GM12878 (cell line): ENCODE data around the gene FN1. TPM values are rescaled to one million over a fixed set of nuclear protein-coding genes. Genes with fewer than 3 reads are reported as not detected.

ENCODE experiments used
- ATAC-seq: fragments of 200-7000 bp; cut with Tn5 transposase; 3 replicates; pipeline ENCODE4 v1.9.1; 2020; ENCODE audit warnings: mild to moderate bottlenecking, moderate library complexity
- BruUV-seq: library from RNA; stranded (reverse); fragments of 400-500 nt; replicated peaks from 2 replicates; lab custom pipeline; 2021; lab: Mats Ljungman, UMichigan
- CTCF ChIA-PET: fragments of 300-600 bp; sonication (Branson Sonifier 250); formaldehyde crosslinking; extraction: SDS; loops from one replicate; lab custom pipeline; 2021; ENCODE audit warnings: inconsistent platforms; lab: Yijun Ruan, JAX
- POLR2A ChIA-PET: fragments of 350-600 bp; formaldehyde crosslinking; extraction: SDS; loops from one replicate; lab custom pipeline; 2021; ENCODE audit warnings: inconsistent platforms; lab: Charles Lee
- RAD21 ChIA-PET: fragments of 300-600 bp; sonication (Branson Sonifier 250); formaldehyde crosslinking; loops from one replicate; lab custom pipeline; 2023; ENCODE audit warnings: antibody characterized with exemption; ENCODE audit not compliant: unreplicated experiment; lab: Charles Lee
- SMC1A ChIA-PET: fragments of 300-600 bp; sonication (Branson Sonifier 250); formaldehyde crosslinking; loops from one replicate; lab custom pipeline; 2023; ENCODE audit not compliant: unreplicated experiment, uncharacterized antibody; lab: Charles Lee
- DNase-seq: peaks from one replicate; pipeline ENCODE4 v3.0.0-alpha.2; 2011; ENCODE audit warnings: low read depth, low spot score
- FAIRE-seq: peaks from 3 replicates; lab custom pipeline; 2011; peaks lifted over from hg19 to GRCh38; lab: Jason Lieb, UNC
- H2AFZ ChIP-seq: 2 replicates; pipeline ENCODE4 v1.6.0; 2011; ENCODE audit warnings: low read depth, low read length, control low read depth; ENCODE audit not compliant: control insufficient read depth
- H3K27ac ChIP-seq: 2 replicates; pipeline ENCODE4 v1.5.1; 2011; ENCODE audit warnings: control low read depth; ENCODE audit not compliant: control insufficient read depth, insufficient read depth
- H3K27me3 ChIP-seq, 2 experiments: replicated peaks in 1 of 2; 2 replicates each; pipeline versions ENCODE4 v1.6.0 to v1.6.1; 2011; ENCODE audit warnings: low read length in 1 of 2; ENCODE audit not compliant: control insufficient read depth in 2 of 2, insufficient read depth in 2 of 2
- H3K36me3 ChIP-seq, 2 experiments: 2 replicates each; pipeline ENCODE4 v1.5.1; 2011; ENCODE audit warnings: low read length in 1 of 2; ENCODE audit not compliant: control insufficient read depth in 2 of 2, insufficient read depth in 2 of 2
- H3K4me1 ChIP-seq: 2 replicates; pipeline ENCODE4 v1.6.1; 2011; ENCODE audit warnings: mild to moderate bottlenecking, low read length, moderate library complexity, mixed read lengths; ENCODE audit not compliant: control insufficient read depth, insufficient read depth
- H3K4me2 ChIP-seq: 2 replicates; pipeline ENCODE4 v1.6.0; 2011; ENCODE audit warnings: control low read depth; ENCODE audit not compliant: control insufficient read depth, insufficient read depth
- H3K4me3 ChIP-seq: fragments of 200-600 bp; sonication (generic); 2 replicates; pipeline ENCODE4 v1.5.1; 2016
- H3K79me2 ChIP-seq: 2 replicates; pipeline ENCODE4 v1.6.0; 2011; ENCODE audit warnings: low read length; ENCODE audit not compliant: control insufficient read depth, insufficient read depth
- H3K9ac ChIP-seq: 2 replicates; pipeline ENCODE4 v1.8.0; 2011; ENCODE audit warnings: low read length, control low read depth, mixed read lengths; ENCODE audit not compliant: control insufficient read depth, insufficient read depth
- H3K9me3 ChIP-seq: replicated peaks from 3 replicates; pipeline ENCODE4 v1.5.1; 2011; ENCODE audit warnings: mild to moderate bottlenecking, low read length; ENCODE audit not compliant: control insufficient read depth, insufficient read depth
- H4K20me1 ChIP-seq: 2 replicates; pipeline ENCODE4 v1.6.0; 2011; ENCODE audit not compliant: control insufficient read depth, insufficient read depth
- ATF2 ChIP-seq: IDR thresholded peaks from 2 replicates; pipeline ENCODE4 v1.6.1; 2012; ENCODE audit warnings: low read length, inconsistent platforms
- BCLAF1 ChIP-seq: fragments of 450-650 bp; IDR thresholded peaks from 2 replicates; pipeline ENCODE4 v1.6.1; 2017; ENCODE audit warnings: antibody characterized with exemption, mild to moderate bottlenecking, moderate library complexity
- BHLHE40 ChIP-seq, 2 experiments: fragments of 450-650 bp in 1 of 2; IDR thresholded peaks; 2 replicates each; pipeline ENCODE4 v1.6.1; 2011 to 2017; ENCODE audit warnings: low read depth in 2 of 2, borderline replicate concordance in 1 of 2, improper control_type of control experiment in 1 of 2, low read length in 1 of 2, mild to moderate bottlenecking in 1 of 2
- CEBPB ChIP-seq, 2 experiments: fragments of 150-350 bp in 1 of 2; IDR thresholded peaks; 2 replicates each; pipeline ENCODE4 v1.6.1; 2012 to 2014; ENCODE audit warnings: low read depth in 2 of 2, low read length in 2 of 2, borderline replicate concordance in 1 of 2, inconsistent platforms in 1 of 2
- GABPA ChIP-seq: IDR thresholded peaks from 2 replicates; pipeline ENCODE4 v1.6.1; 2014; ENCODE audit warnings: antibody characterized with exemption, low read depth, mild to moderate bottlenecking, inconsistent platforms
- GATAD2B ChIP-seq: fragments of 450-650 bp; conservative IDR thresholded peaks from 2 replicates; pipeline ENCODE4 v1.6.1; 2017; ENCODE audit warnings: low read depth, mild to moderate bottlenecking, moderate library complexity
- HDGF ChIP-seq: fragments of 450-650 bp; IDR thresholded peaks from 2 replicates; pipeline ENCODE4 v1.6.1; 2016; ENCODE audit warnings: antibody characterized with exemption
- JUNB ChIP-seq: IDR thresholded peaks from 2 replicates; pipeline ENCODE4 v1.6.1; 2016; ENCODE audit warnings: antibody characterized with exemption, mild to moderate bottlenecking
- MEF2B ChIP-seq: fragments of 450-650 bp; IDR thresholded peaks from 2 replicates; pipeline ENCODE4 v1.6.1; 2018; ENCODE audit warnings: mild to moderate bottlenecking, moderate library complexity; ENCODE audit not compliant: partially characterized antibody, poor library complexity, severe bottlenecking
- NR2C2 ChIP-seq: IDR thresholded peaks from 2 replicates; pipeline ENCODE4 v1.6.1; 2011; ENCODE audit warnings: borderline replicate concordance, low read depth; ENCODE audit not compliant: control insufficient read depth, insufficient read length
- PKNOX1 ChIP-seq: fragments of 450-650 bp; IDR thresholded peaks from 2 replicates; pipeline ENCODE4 v1.6.1; 2016; ENCODE audit warnings: mild to moderate bottlenecking
- RBBP5 ChIP-seq: fragments of 200-600 bp; sonication (generic); conservative IDR thresholded peaks from 2 replicates; pipeline ENCODE4 v1.6.1; 2016
- SIN3A ChIP-seq: IDR thresholded peaks from 2 replicates; pipeline ENCODE4 v1.6.1; 2012; ENCODE audit warnings: low read depth, low read length, improper control_type of control experiment
- SUZ12 ChIP-seq: fragments of 200-600 bp; sonication (generic); IDR thresholded peaks from one replicate; pipeline ENCODE4 v1.6.1; 2018; ENCODE audit warnings: antibody characterized with exemption, mild to moderate bottlenecking; ENCODE audit not compliant: unreplicated experiment
- WGBS: methylation state at CpG from one replicate; pipeline ENCODE4 v1.1.6; 2016; ENCODE audit warnings: low lambda C conversion rate; ENCODE audit not compliant: insufficient replicate concordance, insufficient coverage; ENCODE audit errors: missing lambda C conversion rate; 5-methylcytosine and 5-hydroxymethylcytosine counted together
- in situ Hi-C: fragments of 300-500 bp; cut with MboI; formaldehyde crosslinking; loops from 9 replicates; pipeline ENCODE4 v1.14.3; 2018; ENCODE audit warnings: mixed read lengths
- intact Hi-C: fragments of 100-400 bp; cut with micrococcal nuclease; formaldehyde crosslinking; loops from one replicate; pipeline ENCODE4 v1.14.2; 2022; ENCODE audit not compliant: unreplicated experiment
- polyA plus RNA-seq, 11 experiments: library from polyadenylated mRNA; depleted of rRNA in 4 of 11; unstranded in 6 of 11; stranded (reverse) in 5 of 11; fragments of >200 nt; fragmentation: Nextera tagmentation in 4 of 11; fragmentation: Illumina TruSeq in 1 of 11; extraction: Ambion mirVana in 4 of 11; extraction: Trizol in 1 of 11; gene quantifications; 1 replicate in 1 of 11; 2 replicates in 10 of 11; pipeline versions ENCODE4 v1.2.1 to v1.2.3, GENCODE V29; 2011 to 2016; ENCODE audit warnings: inconsistent platforms in 2 of 11, missing spikeins in 2 of 11, low read depth in 1 of 11
- total RNA-seq, 4 experiments: library from RNA; depleted of rRNA in 3 of 4; stranded (reverse); fragments of >200 nt in 3 of 4; fragmentation: Illumina TruSeq in 1 of 4; extraction: Trizol in 1 of 4; gene quantifications; 2 replicates each; pipeline versions ENCODE4 v1.2.1 to v1.2.3, GENCODE V29; 2013 to 2021

Gene FN1
- total and polyA plus RNA-seq, 10 of the 15 experiments (the other 5 are each of a cell fraction or from before 2014, with no cell fraction given): 0.60 to 9.4 (median 1.5) TPM

GRCh38 chr2:215355801-215356200, 80.1 kb downstream of the FN1 start (continued):
- TF ChIP-seq CEBPB (IDR thresholded peaks at IDR 0.05; ENCODE audit: borderline replicate concordance in 1 of 2, low read depth in 2 of 2, low read length in 2 of 2): no peak
- TF ChIP-seq GABPA: no peak
- TF ChIP-seq NR2C2: no peak
- TF ChIP-seq SIN3A: no peak
- TF ChIP-seq JUNB: no peak
- TF ChIP-seq ATF2: no peak
- no peak for TF ChIP-seq MEF2B
- TF ChIP-seq RBBP5: no peak
- no peak for TF ChIP-seq HDGF
- no peak for TF ChIP-seq BHLHE40 (IDR thresholded peaks at IDR 0.05; ENCODE audit: borderline replicate concordance in 1 of 2, low read depth in 2 of 2, low read length in 1 of 2)

GRCh38 chr2:215354771-215355695, 80.8 kb downstream of the FN1 start:
- Histone ChIP-seq H3K4me2 (no peak overlapping the region), H2AFZ (no peak overlapping the region), H3K9me3 (no peaks in the 10 kb centered on the region), H3K27me3 (no peaks in the 10 kb centered on the region), H3K79me2 (no peaks in the 10 kb centered on the region), H3K36me3 (peaks cover 0 to 4% of the 10 kb centered on the region in 2 experiments; a peak in 2 of 4 replicates), H3K4me3 (no peak overlapping the region), H3K27ac (no peak overlapping the region), H3K9ac (no peak overlapping the region), H4K20me1 (no peaks in the 10 kb centered on the region), H3K4me1 (no peaks in the 10 kb centered on the region)
- ChIA-PET CTCF (interaction anchor here (1.3 kb wide), 1 partner anchor 9 kb away, joined by 3 read pairs; no protein-coding TSS in a partner anchor), RAD21 (no interaction called here), SMC1A (interaction anchor here (0.6 to 1.4 kb wide), 2 partner anchors 9 to 565 kb away, joined by 3 read pairs; no protein-coding TSS in a partner anchor), POLR2A (interaction anchor here (0.5 to 1.4 kb wide), 2 partner anchors 9 to 63 kb away, joined by 3 to 4 read pairs; no protein-coding TSS in a partner anchor)
- no TSS peak for BruUV-seq
- WGBS: 91% methylated on average over 9 of the region's 9 CpGs
- intact Hi-C loops (no loop called here), in situ Hi-C loops (no loop called here)
- DNase-seq (no peak), FAIRE-seq (no peak), ATAC-seq (no peak)
- TF ChIP-seq PKNOX1 (no peak), GABPA (no peak), SUZ12 (no peak), GATAD2B (no peak), BCLAF1 (no peak)
